Right ventricle myocardium superior (tissue), 1 donor: ENCODE results near the gene SP1. TPM values are rescaled to one million over a fixed set of nuclear protein-coding genes. Genes with fewer than 3 reads are reported as not detected.
"Not testable (repeated sequence)": the region's sequence is repeated elsewhere in the genome, so short reads cannot be mapped to it uniquely, and the experiment has no call there.

Experiments
- ATAC-seq: fragments of 200-7000 bp; cut with Tn5 transposase; one replicate; pipeline ENCODE4 v1.9.1; 2020; ENCODE audit warnings: mild to moderate bottlenecking; ENCODE audit not compliant: poor library complexity
- DNase-seq: peaks from one replicate; pipeline ENCODE4 v3.0.0-alpha.2; 2020
- intact Hi-C: fragments of 100-400 bp; cut with DNase I; formaldehyde crosslinking; loops from one replicate; pipeline ENCODE4 v1.11.2; 2022
- total RNA-seq: library from RNA; stranded (reverse); fragmentation: NEBNext Ultra II Directional; extraction: Animal tissue kit (Norgen Biotek cat#: 25700); gene quantifications from one replicate; pipeline ENCODE4 v1.2.1, GENCODE V29; 2021
- donor health status: DM: no; HTN: yes; CAD: no; lungs with severe emphysema.

Gene SP1
- total RNA-seq, 1 donor from 2014 or later = 26.3 TPM

DNA sequence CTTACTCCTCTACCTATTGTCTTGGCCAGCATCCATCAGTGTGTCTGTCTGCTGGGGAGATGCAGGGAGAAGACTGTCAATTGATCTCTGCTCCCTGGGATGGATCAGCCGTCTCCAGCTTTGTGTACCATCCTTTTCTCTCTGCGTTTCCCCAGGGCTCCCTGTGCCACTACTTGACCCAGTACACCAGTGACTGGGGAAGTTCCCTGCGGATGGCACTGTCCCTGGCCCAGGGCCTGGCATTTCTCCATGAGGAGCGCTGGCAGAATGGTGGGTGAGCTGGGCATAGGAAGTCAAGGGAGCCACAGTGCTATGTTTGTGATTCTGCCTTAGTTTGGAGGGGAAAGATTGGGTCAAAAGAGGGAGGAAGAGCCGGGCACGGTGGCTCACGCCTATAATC lies 48.8 kb downstream of the SP1 start:
- DNase-seq (no peak), ATAC-seq (no peak)
- intact Hi-C loops = no loop called here

DNA sequence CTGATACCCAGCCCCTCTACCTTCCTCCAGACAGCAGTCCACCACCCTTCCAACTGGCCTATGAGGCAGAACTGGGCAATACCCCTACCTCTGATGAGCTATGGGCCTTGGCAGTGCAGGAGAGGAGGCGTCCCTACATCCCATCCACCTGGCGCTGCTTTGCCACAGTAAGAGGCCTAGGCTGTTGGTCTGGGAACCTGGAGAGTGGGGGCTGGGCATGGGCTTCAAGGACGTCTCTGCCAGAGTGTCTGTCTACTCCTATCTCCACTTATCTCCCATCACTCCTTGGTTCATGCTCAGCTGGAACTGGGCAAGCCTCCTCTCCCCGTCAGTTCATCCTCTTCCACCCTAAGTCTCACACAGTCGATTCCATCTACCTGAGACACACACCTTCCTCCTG lies 50.1 kb downstream of the SP1 start:
- intact Hi-C loops = no loop called here
- ATAC-seq = no peak
- no peak for DNase-seq

DNA sequence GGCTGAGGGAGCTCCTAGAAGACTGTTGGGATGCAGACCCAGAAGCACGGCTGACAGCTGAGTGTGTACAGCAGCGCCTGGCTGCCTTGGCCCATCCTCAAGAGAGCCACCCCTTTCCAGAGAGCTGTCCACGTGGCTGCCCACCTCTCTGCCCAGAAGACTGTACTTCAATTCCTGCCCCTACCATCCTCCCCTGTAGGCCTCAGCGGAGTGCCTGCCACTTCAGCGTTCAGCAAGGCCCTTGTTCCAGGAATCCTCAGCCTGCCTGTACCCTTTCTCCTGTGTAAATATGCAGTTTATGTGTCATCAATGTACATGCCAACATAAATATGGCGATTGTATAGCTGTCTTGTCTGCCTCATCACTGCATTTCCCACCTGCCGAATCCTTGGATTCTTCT lies 51.2 kb downstream of the SP1 start:
- intact Hi-C loops = no loop called here
- ATAC-seq = no peak

DNA sequence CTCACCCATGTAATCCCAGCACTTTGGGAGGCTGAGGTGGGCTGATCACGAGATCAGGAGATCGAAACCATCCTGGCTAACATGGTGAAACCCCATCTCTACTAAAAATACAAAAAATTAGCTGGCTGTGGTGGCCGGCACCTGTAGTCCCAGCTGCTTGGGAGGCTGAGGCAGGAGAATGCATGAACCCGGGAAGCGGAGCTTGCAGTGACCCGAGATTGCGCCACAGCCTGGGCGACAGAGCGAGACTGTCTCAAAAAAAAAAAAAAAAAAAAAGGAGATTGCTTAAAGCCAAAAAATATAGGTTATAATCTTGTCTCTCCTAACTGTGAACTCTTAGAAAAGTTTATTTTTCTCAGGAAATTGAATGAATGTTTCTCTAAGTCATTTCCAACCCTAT lies 55.4 kb downstream of the SP1 start:
- ATAC-seq, DNase-seq, intact Hi-C loops: not testable (repeated sequence)

More for the DNA sequence above, 51.2 kb downstream of the SP1 start:
- no peak for DNase-seq

DNA sequence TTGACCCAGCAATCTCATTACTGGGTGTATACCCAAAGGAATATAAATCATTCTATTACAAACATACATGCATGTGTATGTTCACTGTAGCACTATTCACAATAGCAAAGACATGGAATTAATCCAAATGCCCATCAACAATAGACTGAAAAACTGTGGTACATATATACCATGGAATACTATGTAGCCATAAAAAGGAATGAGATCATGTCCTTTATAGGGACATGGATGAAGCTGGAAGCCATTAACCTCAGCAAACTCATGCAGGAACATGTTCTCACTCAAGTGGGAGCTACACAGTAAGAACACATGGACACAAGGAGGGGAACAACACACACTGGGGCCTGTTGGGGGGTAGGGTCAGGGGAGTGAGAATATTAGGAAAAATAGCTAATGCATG lies 59.6 kb downstream of the SP1 start:
- DNase-seq, ATAC-seq, intact Hi-C loops: not testable (repeated sequence)

DNA sequence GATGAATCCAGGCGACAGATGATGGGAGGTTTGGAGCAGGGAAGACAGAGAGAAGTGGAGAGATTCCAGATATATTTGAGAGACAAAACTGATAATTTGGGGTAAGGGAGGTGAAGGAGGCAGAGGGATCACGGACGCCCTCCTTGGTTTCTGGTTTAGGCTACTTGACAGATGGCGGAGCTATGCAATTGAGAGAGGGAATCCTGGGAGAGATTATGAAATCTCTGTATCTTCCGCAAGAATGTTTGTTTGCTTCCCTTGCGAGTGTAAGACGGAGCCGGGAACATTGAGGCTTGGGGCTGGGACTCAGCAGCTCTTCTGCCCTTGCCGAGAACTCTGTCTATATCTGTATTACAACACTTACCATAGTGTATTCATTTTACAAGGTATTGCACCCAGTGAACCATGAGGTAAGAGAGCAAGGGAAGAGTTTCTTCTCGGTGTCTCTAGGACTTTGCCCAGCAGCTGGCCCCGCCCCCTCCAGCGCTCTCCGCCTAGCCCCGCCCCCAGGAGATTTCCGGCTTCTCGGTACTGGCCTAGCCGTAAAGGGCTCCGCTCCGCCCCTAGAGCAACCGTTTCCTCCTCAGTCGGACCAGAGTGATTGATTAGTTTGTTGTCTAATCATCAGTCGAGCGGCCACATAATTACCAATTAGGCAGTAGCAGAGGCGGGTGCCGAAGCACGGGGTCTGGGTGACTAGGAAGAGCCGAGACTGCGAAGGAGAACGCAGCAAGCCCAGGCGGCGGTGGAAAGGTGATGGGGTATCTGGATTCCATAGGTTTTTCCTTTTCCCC lies 61.3 kb downstream of the SP1 start, which contains the start of gene PRR13:
Gene PRR13, plus strand, starts transcription at position 695 of the 794 bp plus-strand sequence. CDS start 981 bp downstream, outside the sequence.
- DNase-seq = peak; percentile 99
- intact Hi-C loops = no loop called here
- peak; percentile 99 for ATAC-seq

DNA sequence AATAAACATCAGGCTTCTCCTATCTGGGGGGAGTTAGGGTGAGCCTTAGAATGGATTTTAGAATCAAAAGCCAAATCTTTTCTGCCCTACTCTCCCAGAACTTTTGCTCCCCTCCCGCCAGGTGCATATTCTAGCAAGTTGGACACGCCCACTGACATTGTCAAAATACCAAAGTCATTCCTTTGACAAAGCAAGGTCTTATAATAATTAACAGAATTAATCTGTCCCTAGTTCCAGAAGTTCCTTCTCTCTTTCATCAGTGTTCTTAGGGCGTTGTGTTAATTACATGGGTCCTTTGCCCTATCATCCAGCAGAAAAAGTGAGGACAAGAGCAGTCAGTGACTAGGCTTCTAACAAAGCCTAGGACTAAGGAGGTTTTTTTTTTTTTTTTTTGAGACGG lies 64.0 kb downstream of the SP1 start:
- no peak for DNase-seq
- intact Hi-C loops = no loop called here
- no peak for ATAC-seq

DNA sequence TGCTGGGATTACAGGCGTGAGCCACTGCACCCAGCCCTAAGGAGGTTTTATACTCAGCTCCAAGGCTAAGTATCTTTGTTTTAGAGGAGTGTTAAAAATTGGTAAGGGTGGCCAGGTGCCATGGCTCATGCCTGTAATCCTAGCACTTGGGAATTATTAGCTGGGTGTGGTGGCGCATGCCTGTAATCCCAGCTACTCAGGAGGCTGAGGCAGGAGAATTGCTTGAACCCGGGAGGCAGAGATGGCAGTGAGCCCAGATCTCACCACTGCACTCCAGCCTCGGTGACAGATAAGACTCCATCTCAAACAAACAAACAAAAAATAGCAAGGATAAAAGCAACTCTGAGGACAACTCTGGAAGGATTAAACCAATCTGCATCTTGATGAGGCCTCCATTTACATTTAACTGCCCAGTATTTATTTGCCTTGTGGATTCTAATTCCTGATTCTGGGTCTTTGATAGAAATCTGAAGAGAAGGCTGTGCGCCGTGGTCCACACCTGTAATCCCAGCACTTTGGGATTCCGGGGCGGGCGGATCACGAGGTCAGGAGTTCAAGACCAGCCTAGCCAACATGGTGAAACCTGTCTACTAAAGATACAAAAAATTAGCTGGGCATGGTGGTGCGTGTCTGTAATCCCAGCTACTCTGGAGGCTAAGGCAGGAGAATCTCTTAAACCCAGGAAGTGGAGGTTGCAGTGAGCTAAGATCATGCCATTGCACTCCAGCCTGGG lies 64.8 kb downstream of the SP1 start:
- intact Hi-C loops, DNase-seq, ATAC-seq: not testable (repeated sequence)

DNA sequence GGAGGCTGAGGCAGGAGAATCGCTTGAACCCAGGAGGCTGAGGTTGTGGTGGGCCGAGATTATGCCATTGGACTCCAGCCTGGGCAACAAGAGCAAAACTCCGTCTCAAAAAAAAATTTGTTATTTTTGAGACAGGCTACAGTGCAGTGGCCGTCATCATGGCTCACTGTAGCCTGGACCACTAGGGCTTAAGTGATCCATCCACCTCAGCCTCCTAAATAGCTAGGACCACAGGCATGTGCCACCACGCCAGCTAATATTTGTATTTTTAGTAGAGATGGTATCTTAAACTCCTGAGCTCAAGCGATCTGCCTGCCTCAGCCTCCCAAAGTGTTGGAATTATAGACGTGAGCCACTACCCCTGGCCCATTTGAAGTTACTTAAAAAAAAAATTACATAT lies 71.0 kb downstream of the SP1 start:
- DNase-seq (no peak), ATAC-seq (no peak)
- intact Hi-C loops = no loop called here

DNA sequence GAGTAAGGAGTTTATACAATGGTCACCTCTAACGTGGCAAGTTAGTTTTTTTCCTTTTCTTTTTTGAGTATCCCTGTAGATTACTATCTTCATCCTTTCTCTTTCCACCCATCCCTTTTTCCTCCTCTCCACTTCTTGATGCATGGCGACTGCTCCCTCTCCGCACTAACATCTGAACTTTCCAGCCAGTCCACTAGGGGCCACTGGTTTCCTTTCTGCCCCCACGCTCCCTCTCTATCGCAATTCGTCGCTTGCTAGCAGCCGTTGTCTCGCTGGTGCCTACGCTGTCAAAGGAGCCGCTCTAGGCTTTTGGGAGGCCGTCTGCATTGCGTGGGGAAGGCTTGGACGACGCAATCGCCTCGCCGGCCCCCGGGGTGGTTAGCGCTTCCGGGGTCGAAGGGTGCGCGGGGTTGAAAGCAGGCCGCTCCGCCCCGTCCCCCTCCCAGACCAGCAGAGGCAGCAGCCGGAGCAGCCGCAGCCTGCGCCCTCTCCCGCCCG lies 71.7 kb downstream of the SP1 start, which contains the start of gene PCBP2:
Gene PCBP2, plus strand, starts transcription at position 442 of the 498 bp plus-strand sequence. CDS start 2,699 bp downstream, outside the sequence.
- DNase-seq (peak; percentile 98), ATAC-seq (peak; percentile 98)
- intact Hi-C loops = no loop called here

DNA sequence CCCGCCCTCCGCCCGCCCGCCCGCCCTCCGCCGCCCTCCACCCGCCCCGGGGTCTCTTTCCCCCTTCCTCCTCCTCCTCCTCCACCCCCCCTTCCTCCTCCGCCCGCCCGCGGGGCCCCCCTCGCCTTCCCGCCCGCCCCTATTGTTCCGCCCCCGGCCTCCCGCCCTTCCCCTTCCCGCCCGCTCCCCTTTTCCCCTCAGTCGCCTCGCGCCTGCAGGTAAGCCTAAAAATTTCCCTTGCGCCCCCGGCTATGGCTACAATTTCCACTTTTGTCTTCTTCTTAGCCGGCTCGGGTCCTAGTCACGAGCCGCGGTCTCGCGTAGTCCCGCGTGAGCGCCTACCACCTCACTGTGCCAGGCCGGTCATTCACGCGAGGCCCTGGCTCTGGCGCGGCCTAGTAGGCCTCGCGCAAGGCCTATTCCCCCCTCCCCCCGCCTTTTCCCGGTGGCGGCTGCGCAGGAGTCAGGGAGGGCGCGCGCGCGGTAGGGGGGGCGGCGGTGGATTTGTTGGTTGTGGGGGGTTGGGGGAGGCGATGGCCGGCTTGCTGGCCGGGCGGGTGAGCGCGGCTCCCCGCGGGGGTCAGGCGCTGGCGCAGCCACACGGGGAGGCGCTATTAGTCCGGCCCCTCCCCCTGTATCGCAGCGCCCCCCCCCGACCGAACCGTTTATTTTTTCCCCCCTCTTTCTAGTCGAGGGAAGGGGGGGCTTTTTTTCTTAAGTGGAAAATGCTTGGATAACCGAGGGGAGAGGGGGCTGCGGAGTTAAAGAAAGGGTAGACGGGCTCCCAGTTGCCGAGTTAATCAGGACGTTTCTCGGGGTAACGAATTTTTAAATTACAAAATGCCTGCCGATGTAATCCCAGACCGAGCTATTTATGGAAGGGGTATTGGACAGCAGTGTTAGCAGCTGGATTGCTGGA lies 72.4 kb downstream of the SP1 start:
- DNase-seq = peak; percentile 92
- intact Hi-C loops = no loop called here
- peak; percentile 83 for ATAC-seq

DNA sequence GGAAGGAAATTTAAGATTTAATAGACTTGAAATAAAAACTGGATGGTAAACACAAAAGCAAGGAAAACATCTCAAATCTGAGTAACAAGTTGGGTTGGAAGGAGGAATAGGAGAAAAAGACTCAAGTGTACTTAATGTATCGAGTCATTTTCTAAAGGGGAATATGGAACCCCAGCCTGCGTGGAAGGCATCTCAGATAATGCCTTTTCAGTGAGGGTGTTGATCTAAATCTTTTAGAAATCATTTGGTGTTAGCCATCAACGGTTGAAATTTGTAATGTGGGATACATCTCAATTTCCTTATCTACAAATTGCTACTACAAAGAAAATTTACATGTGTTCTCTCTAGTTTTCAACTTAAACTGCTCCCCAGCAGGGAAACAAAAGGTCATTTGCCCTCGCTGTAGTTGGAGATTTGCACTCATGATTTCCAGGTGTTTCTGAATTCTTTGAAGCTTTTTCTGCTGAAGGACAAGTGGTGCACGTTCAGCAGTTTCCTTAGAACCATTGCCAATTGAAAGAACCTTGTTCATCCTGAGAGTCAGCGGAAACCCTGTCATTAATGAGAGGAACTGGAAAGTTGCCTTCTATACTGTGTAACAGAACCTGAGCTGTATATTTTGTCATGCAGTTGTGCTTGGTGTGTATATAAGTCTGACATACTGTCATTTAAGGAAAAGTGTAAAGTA lies 74.1 kb downstream of the SP1 start:
- DNase-seq (no peak), ATAC-seq (no peak)
- intact Hi-C loops = no loop called here

DNA sequence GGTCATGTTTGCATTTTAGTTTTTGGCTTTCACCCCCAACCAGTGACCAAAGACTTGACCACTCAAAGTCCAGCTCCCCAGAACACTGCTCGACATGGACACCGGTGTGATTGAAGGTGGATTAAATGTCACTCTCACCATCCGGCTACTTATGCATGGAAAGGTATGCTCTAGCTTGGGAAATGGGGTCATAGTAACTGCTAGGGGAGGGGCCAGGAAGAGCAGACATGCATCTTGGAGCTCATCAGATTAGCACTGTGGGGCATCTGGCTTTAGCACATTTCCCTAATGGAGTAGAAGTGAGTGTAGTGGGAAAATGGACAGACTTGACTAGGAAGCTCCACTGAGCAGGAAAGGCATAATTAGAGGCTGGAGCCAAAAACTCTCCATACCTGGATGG lies 74.7 kb downstream of the SP1 start:
- ATAC-seq (no peak), DNase-seq (no peak)
- intact Hi-C loops = no loop called here

DNA sequence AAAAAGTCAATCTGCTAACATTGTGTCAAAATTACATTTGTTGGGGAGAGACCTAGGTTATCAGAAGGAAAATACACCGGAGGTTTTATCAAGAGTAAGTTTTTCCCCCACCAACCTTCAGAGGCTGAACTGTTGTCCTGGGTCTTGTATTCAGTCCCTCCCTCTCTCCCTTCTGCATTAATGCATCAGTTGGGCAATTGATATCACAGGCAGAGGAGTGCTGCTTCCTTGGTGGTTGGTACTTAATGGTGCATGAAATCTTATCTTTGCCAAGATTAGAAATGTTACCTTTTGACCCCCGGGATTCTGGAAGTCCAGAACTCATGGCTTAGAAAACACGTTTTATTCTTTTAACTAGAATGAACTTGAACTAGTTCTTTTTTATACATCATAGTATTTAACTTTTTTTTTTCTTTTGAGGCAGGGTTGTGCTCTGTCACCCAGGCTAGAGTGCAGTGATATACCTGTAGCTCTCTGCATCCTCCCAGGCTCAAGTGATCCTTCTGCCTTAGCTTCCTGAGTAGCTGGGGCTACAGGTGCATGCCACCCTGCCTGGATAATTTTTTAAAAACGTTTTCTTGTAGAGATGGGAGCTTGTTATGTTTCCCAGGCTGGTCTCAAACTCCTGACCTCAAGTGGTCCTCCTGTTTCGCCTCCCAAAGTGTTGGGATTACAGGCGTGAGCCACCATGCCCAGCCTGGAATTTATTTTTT lies 76.8 kb downstream of the SP1 start:
- DNase-seq (no peak), ATAC-seq (no peak)
- intact Hi-C loops = no loop called here

DNA sequence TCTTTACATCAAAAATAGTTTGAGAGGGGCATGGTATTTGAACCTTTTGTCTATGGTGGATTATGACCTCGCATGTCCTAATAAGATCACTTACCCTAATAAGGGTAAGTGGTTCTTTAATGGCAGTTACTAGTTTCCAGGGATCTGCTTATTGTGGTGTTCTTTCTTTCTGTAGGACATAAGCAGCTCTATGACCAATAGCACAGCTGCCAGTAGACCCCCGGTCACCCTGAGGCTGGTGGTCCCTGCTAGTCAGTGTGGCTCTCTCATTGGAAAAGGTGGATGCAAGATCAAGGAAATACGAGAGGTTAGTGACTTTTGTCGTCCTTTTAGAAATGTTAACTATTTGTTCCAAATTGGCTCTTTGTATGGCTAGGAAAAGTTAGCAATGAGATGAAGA lies 79.1 kb downstream of the SP1 start:
- ATAC-seq = no peak
- DNase-seq = no peak
- intact Hi-C loops = no loop called here

DNA sequence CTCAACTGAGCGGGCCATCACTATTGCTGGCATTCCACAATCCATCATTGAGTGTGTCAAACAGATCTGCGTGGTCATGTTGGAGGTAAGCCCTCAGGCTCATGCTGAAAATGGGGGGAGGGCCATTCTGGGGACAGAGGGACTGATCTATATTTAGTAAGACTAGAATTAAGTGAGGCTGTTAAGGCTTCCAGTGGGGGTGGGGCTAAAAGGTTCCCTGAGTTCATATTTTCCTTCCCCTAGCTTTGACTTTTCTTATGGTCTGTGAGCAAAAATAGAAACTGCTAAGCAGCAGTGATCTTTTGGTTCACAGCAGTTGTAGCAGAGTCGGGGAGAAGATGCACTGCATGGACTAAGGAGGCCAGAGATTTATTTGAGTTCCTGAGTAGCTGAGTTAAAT lies 81.1 kb downstream of the SP1 start:
- ATAC-seq (peak; percentile 87), DNase-seq (no peak)
- intact Hi-C loops = loop anchor here (5.0 kb wide), 1 partner anchor 36 kb away; the partner anchor contains the start of gene MAP3K12

DNA sequence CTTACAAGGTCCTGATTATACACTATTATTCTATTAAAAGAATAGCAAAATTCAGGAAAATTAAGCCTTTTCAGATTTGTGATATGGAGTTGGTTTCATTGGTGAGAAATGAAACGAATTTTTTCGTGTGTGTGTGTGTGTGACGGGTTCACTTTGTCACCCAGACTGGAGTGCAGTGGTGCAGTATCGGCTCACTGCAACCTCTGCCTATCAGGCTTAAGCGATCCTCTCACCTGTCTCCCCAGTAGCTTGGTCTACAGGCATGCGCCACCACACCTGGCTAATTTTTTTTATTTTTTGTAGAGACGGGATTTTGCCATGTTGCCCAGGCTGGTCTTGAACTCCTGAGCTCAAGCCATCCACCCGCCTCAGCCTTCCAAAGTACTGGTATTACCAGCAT lies 81.6 kb downstream of the SP1 start:
- ATAC-seq = no peak
- intact Hi-C loops = loop anchor here (5.0 kb wide), 1 partner anchor 36 kb away; the partner anchor contains the start of gene MAP3K12

More for the DNA sequence above, 81.6 kb downstream of the SP1 start:
- no peak for DNase-seq
